PC-9 (cell line): ENCODE results near the gene EYS.

Experiments
- CTCF ChIP-seq: fragments of 200-600 bp; sonication (generic); conservative IDR thresholded peaks from 2 replicates; pipeline ENCODE4 v1.6.1; 2017; ENCODE audit warnings: mixed run types, antibody characterized with exemption, mild to moderate bottlenecking, moderate library complexity
- EZH2 ChIP-seq: fragments of 200-600 bp; sonication (generic); IDR thresholded peaks from 2 replicates; pipeline ENCODE4 v1.8.0; 2017; ENCODE audit warnings: antibody characterized with exemption, low read depth

GRCh38 chr6:64256483-64256882 is 1450.5 kb downstream of the EYS start:
- no peak for TF ChIP-seq CTCF
- no peak for TF ChIP-seq EZH2
